PC-3 (cell line): Measurements from ENCODE around the gene CDH6.

ENCODE experiments used
- CTCF ChIP-seq: fragments of 300-600 bp; sonication (generic); conservative IDR thresholded peaks from 2 replicates; pipeline ENCODE4 v1.5.1; 2017; ENCODE audit warnings: antibody characterized with exemption, low read depth, mild to moderate bottlenecking, low read length
- EZH2 ChIP-seq: fragments of 300-600 bp; sonication (generic); IDR thresholded peaks from one replicate; pipeline ENCODE4 v1.6.1; 2017; ENCODE audit warnings: antibody characterized with exemption, mild to moderate bottlenecking, low read length; ENCODE audit not compliant: unreplicated experiment
- EZH2phosphoT487 ChIP-seq: fragments of 300-600 bp; sonication (generic); IDR thresholded peaks from 2 replicates; pipeline ENCODE4 v1.6.1; 2018; ENCODE audit warnings: mild to moderate bottlenecking, antibody characterized with exemption, low read length, borderline replicate concordance

GRCh38 chr5:31365776-31366175 lies 172.3 kb downstream of the CDH6 start:
- TF ChIP-seq EZH2 (no peak), CTCF (no peak), EZH2phosphoT487 (no peak)
